Fibroblast of lung (primary cell): ENCODE results near the gene TMPRSS15. TPM values are rescaled to one million over a fixed set of nuclear protein-coding genes. Genes with fewer than 3 reads are reported as not detected.
"Not testable (repeated sequence)": the region's sequence is repeated elsewhere in the genome, so short reads cannot be mapped to it uniquely, and the experiment has no call there.

Source experiments
- DNase-seq, 2 donors: peaks; one replicate each; pipeline versions ENCODE4 v3.0.0 to v3.0.0-alpha.2; 2010; ENCODE audit warnings: low read depth in 2 of 2
- H2AFZ ChIP-seq: 2 replicates; pipeline ENCODE4 v1.5.1; 2012; ENCODE audit warnings: low read length, control low read depth, inconsistent platforms
- H3K27ac ChIP-seq: 2 replicates; pipeline ENCODE4 v1.5.1; 2011; ENCODE audit warnings: low read length, control low read depth; ENCODE audit not compliant: insufficient read depth
- H3K27me3 ChIP-seq: 2 replicates; pipeline ENCODE4 v1.5.1; 2011; ENCODE audit warnings: mild to moderate bottlenecking, low read length; ENCODE audit not compliant: control insufficient read depth, insufficient read depth
- H3K36me3 ChIP-seq: 2 replicates; pipeline ENCODE4 v1.5.1; 2011; ENCODE audit warnings: low read length; ENCODE audit not compliant: control insufficient read depth, insufficient read depth
- H3K4me1 ChIP-seq: 2 replicates; pipeline ENCODE4 v1.5.1; 2011; ENCODE audit warnings: low read length; ENCODE audit not compliant: control insufficient read depth, insufficient read depth; ENCODE audit errors: extremely low read depth
- H3K4me2 ChIP-seq: 2 replicates; pipeline ENCODE4 v1.5.1; 2011; ENCODE audit warnings: low read length, control low read depth; ENCODE audit not compliant: insufficient read depth; ENCODE audit errors: extremely low read depth
- H3K4me3 ChIP-seq, 4 experiments: fragments of 200-600 bp in 1 of 4; sonication (generic) in 1 of 4; replicated peaks in 1 of 4; 2 replicates each; pipeline ENCODE4 v1.5.1; 2011 to 2016; ENCODE audit warnings: low read length in 4 of 4, low read depth in 3 of 4, mild to moderate bottlenecking in 3 of 4, control low read depth in 2 of 4, inconsistent platforms in 1 of 4, mixed read lengths in 1 of 4; ENCODE audit not compliant: insufficient read depth in 1 of 4; ENCODE audit errors: control extremely low read depth in 1 of 4
- H3K79me2 ChIP-seq: 2 replicates; pipeline ENCODE4 v1.5.1; 2012; ENCODE audit warnings: mild to moderate bottlenecking, low read length, inconsistent platforms; ENCODE audit not compliant: control insufficient read depth, insufficient read depth
- H3K9ac ChIP-seq: 2 replicates; pipeline ENCODE4 v1.5.1; 2011; ENCODE audit warnings: mild to moderate bottlenecking, low read length, control low read depth; ENCODE audit not compliant: insufficient read depth
- H3K9me3 ChIP-seq: 2 replicates; pipeline ENCODE4 v1.5.1; 2012; ENCODE audit warnings: low read depth, low read length; ENCODE audit not compliant: control insufficient read depth, insufficient read depth
- H4K20me1 ChIP-seq: 2 replicates; pipeline ENCODE4 v1.5.1; 2011; ENCODE audit warnings: low read length; ENCODE audit not compliant: control insufficient read depth, insufficient read depth; ENCODE audit errors: extremely low read depth
- CTCF ChIP-seq, 2 donors: IDR thresholded peaks in 1 of 2; conservative IDR thresholded peaks in 1 of 2; 1 replicate in 1 of 2; 2 replicates in 1 of 2; pipeline ENCODE4 v1.5.1; 2011 to 2012; ENCODE audit warnings: low read length in 2 of 2, control low read depth in 1 of 2, inconsistent platforms in 1 of 2, low read depth in 1 of 2, mild to moderate bottlenecking in 1 of 2
- EZH2 ChIP-seq: IDR thresholded peaks from 2 replicates; pipeline ENCODE4 v1.5.1; 2012; ENCODE audit warnings: low read length, control low read depth, mild to moderate bottlenecking; ENCODE audit errors: missing control alignments
- polyA plus RNA-seq, 2 donors: library from polyadenylated mRNA; depleted of rRNA in 1 of 2; stranded (reverse) in 1 of 2; unstranded in 1 of 2; fragments of >200 nt; gene quantifications; 2 replicates each; pipeline ENCODE4 v1.2.1, GENCODE V29; 2011 to 2012; ENCODE audit warnings: missing spikeins in 1 of 2
- total RNA-seq: library from RNA; depleted of rRNA; stranded (reverse); fragments of >200 nt; gene quantifications from 2 replicates; pipeline ENCODE4 v1.2.1, GENCODE V29; 2014

TMPRSS15 gene
- total and polyA plus RNA-seq, 2 donors (not counting 1 experiment from before 2014, with no cell fraction given): not detected

- Histone ChIP-seq H3K36me3 (no peaks in the 10 kb centered on the region), H3K4me3 (no peak overlapping the region), H3K9me3 (no peaks in the 10 kb centered on the region), H3K79me2 (no peaks in the 10 kb centered on the region), H3K4me2 (no peak overlapping the region), H3K27me3 (no peaks in the 10 kb centered on the region), H2AFZ (no peak overlapping the region), H4K20me1 (no peaks in the 10 kb centered on the region), H3K27ac (no peak overlapping the region), H3K4me1 (no peaks in the 10 kb centered on the region), H3K9ac (no peak overlapping the region)
- TF ChIP-seq EZH2 (no peak), CTCF (conservative IDR thresholded peaks at IDR 0.05 in 1 of 2, IDR thresholded peaks at IDR 0.05 in 1 of 2; ENCODE audit: low read depth in 1 of 2, low read length in 2 of 2) (peak in 1 of 2 donors; percentile 27)
- DNase-seq: no peak
Measured at GRCh38 chr21:18384771-18385170, 18.8 kb downstream of the TMPRSS15 start.

GRCh38 chr21:18382934-18383619 is 20.5 kb downstream of the TMPRSS15 start:
- H3K9me3 ChIP-seq, H3K36me3 ChIP-seq, H3K4me2 ChIP-seq, H4K20me1 ChIP-seq, H3K4me3 ChIP-seq, H3K27me3 ChIP-seq, H2AFZ ChIP-seq, H3K4me1 ChIP-seq, H3K27ac ChIP-seq, H3K79me2 ChIP-seq, H3K9ac ChIP-seq: not testable (repeated sequence)
- DNase-seq: peak in 1 of 2 donors; percentile 35

- H3K79me2 ChIP-seq: no peaks in the 10 kb centered on the region
- no peak overlapping the region for H2AFZ ChIP-seq
- TF ChIP-seq EZH2: no peak
- no peak for TF ChIP-seq CTCF (conservative IDR thresholded peaks at IDR 0.05 in 1 of 2, IDR thresholded peaks at IDR 0.05 in 1 of 2; ENCODE audit: low read depth in 1 of 2, low read length in 2 of 2)
- H3K4me1 ChIP-seq: no peaks in the 10 kb centered on the region
- H3K9ac ChIP-seq: no peak overlapping the region
- no peaks in the 10 kb centered on the region for H4K20me1 ChIP-seq
- H3K36me3 ChIP-seq: no peaks in the 10 kb centered on the region
- no peaks in the 10 kb centered on the region for H3K9me3 ChIP-seq
- no peak for DNase-seq
- no peak overlapping the region for H3K27ac ChIP-seq
- H3K4me3 ChIP-seq: no peak overlapping the region
- H3K27me3 ChIP-seq: no peaks in the 10 kb centered on the region
- H3K4me2 ChIP-seq: no peak overlapping the region
Measured at GRCh38 chr21:18382141-18382540, 21.4 kb downstream of the TMPRSS15 start.
